ENCODE results near the gene NRG2. TPM values are rescaled to one million over a fixed set of nuclear protein-coding genes. Genes with fewer than 3 reads are reported as not detected.

NRG2 gene
- total RNA-seq, 6 experiments from 2014 or later = 0.07 to 0.77 (median 0.14) TPM; not detected in 1

GRCh38 chr5:139823757-139824355 is 219.2 kb downstream of the NRG2 start:
- H3K4me3 ChIP-seq = no peak overlapping the region
- no peaks in the 10 kb centered on the region for H3K27me3 ChIP-seq
- intact Hi-C loops (cut with DNase I) = no loop called here
- H3K4me1 ChIP-seq = no peaks in the 10 kb centered on the region
- no peak overlapping the region for H3K27ac ChIP-seq
- H3K9me3 ChIP-seq = no peaks in the 10 kb centered on the region
- ATAC-seq = no peak
- H3K36me3 ChIP-seq = no peaks in the 10 kb centered on the region
- 67% methylated on average over 3 of the region's 7 CpGs for WGBS (ENCODE audit: insufficient coverage, low coverage, low lambda C conversion rate, missing lambda C conversion rate)
- no peak for TF ChIP-seq POLR2A (IDR thresholded peaks at IDR 0.05)
- no peak for DNase-seq

- TF ChIP-seq POLR2A (IDR thresholded peaks at IDR 0.05) = no peak
- TF ChIP-seq, protein P1, sequence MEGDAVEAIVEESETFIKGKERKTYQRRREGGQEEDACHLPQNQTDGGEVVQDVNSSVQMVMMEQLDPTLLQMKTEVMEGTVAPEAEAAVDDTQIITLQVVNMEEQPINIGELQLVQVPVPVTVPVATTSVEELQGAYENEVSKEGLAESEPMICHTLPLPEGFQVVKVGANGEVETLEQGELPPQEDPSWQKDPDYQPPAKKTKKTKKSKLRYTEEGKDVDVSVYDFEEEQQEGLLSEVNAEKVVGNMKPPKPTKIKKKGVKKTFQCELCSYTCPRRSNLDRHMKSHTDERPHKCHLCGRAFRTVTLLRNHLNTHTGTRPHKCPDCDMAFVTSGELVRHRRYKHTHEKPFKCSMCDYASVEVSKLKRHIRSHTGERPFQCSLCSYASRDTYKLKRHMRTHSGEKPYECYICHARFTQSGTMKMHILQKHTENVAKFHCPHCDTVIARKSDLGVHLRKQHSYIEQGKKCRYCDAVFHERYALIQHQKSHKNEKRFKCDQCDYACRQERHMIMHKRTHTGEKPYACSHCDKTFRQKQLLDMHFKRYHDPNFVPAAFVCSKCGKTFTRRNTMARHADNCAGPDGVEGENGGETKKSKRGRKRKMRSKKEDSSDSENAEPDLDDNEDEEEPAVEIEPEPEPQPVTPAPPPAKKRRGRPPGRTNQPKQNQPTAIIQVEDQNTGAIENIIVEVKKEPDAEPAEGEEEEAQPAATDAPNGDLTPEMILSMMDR (IDR thresholded peaks at IDR 0.05) = no peak
- no peak overlapping the region for H3K4me3 ChIP-seq
- no peak for DNase-seq
- H3K4me1 ChIP-seq = no peaks in the 10 kb centered on the region
- H3K9me3 ChIP-seq = no peaks in the 10 kb centered on the region
- 81% methylated on average over 4 of the region's 25 CpGs for WGBS (ENCODE audit: insufficient coverage, low coverage, low lambda C conversion rate, missing lambda C conversion rate)
- H3K27me3 ChIP-seq = no peaks in the 10 kb centered on the region
- no peak overlapping the region for H3K27ac ChIP-seq
- no peaks in the 10 kb centered on the region for H3K36me3 ChIP-seq
- intact Hi-C loops (cut with DNase I) = no loop called here
- ATAC-seq = no peak
These were observed 220.3 kb downstream of the NRG2 start for GRCh38 chr5:139822553-139823425.

GRCh38 chr5:139821806-139822552 is 221.1 kb downstream of the NRG2 start:
- DNase-seq (no peak), ATAC-seq (no peak)
- Histone ChIP-seq H3K4me3 (no peak overlapping the region), H3K27ac (no peak overlapping the region), H3K4me1 (no peaks in the 10 kb centered on the region), H3K36me3 (no peaks in the 10 kb centered on the region), H3K27me3 (no peaks in the 10 kb centered on the region), H3K9me3 (no peaks in the 10 kb centered on the region)
- TF ChIP-seq, protein P1 (IDR thresholded peaks at IDR 0.05) = no peak
- TF ChIP-seq POLR2A (IDR thresholded peaks at IDR 0.05) = no peak
- intact Hi-C loops (cut with DNase I) = no loop called here
- 70% methylated on average over 3 of the region's 11 CpGs for WGBS (ENCODE audit: insufficient coverage, low coverage, low lambda C conversion rate, missing lambda C conversion rate)

- Histone ChIP-seq H3K27ac (no peak overlapping the region), H3K27me3 (no peaks in the 10 kb centered on the region), H3K4me1 (no peaks in the 10 kb centered on the region), H3K4me3 (no peak overlapping the region), H3K36me3 (no peaks in the 10 kb centered on the region), H3K9me3 (no peaks in the 10 kb centered on the region)
- ATAC-seq (no peak), DNase-seq (no peak)
- 67% methylated on average over 4 of the region's 4 CpGs for WGBS (ENCODE audit: insufficient coverage, low coverage, low lambda C conversion rate, missing lambda C conversion rate)
- intact Hi-C loops (cut with DNase I) = no loop called here
- TF ChIP-seq, protein P1 (IDR thresholded peaks at IDR 0.05) = no peak
- no peak for TF ChIP-seq POLR2A (IDR thresholded peaks at IDR 0.05)
These were observed 222.5 kb downstream of the NRG2 start for GRCh38 chr5:139820606-139821005.
